Right kidney (tissue), 1 donor: ENCODE data around the gene NFKB1.

Source experiments
- DNase-seq: peaks from one replicate; pipeline ENCODE4 v3.0.0-alpha.2; 2016

Gene NFKB1

GRCh38 chr4:102530986-102531385 lies 29.8 kb downstream of the NFKB1 start:
- DNase-seq, result no peak

- DNase-seq, result no peak
Observed at GRCh38 chr4:102531462-102531861, 30.3 kb downstream of the NFKB1 start.

GRCh38 chr4:102533348-102533747 lies 32.2 kb downstream of the NFKB1 start:
- DNase-seq, result no peak

- DNase-seq, result no peak
Observed at GRCh38 chr4:102533904-102534303, 32.7 kb downstream of the NFKB1 start.

GRCh38 chr4:102534845-102535244 lies 33.7 kb downstream of the NFKB1 start:
- DNase-seq, result no peak

GRCh38 chr4:102535398-102536082 lies 34.4 kb downstream of the NFKB1 start:
- DNase-seq, result no peak

GRCh38 chr4:102536768-102537167 lies 35.6 kb downstream of the NFKB1 start:
- DNase-seq, result no peak

GRCh38 chr4:102537269-102537668 lies 36.1 kb downstream of the NFKB1 start:
- no peak for DNase-seq

- no peak for DNase-seq
Observed at GRCh38 chr4:102541697-102542096, 40.5 kb downstream of the NFKB1 start.

- DNase-seq, result no peak
Observed at GRCh38 chr4:102543030-102543928, 42.1 kb downstream of the NFKB1 start.

- DNase-seq, result no peak
Observed at GRCh38 chr4:102546635-102547034, 45.5 kb downstream of the NFKB1 start.

- no peak for DNase-seq
Observed at GRCh38 chr4:102547973-102548372, 46.8 kb downstream of the NFKB1 start.

- DNase-seq, result no peak
Observed at GRCh38 chr4:102551958-102552565, 50.9 kb downstream of the NFKB1 start.

- DNase-seq, result no peak
Observed at GRCh38 chr4:102552781-102553180, 51.6 kb downstream of the NFKB1 start.

- no peak for DNase-seq
Observed at GRCh38 chr4:102553982-102554381, 52.8 kb downstream of the NFKB1 start.

- no peak for DNase-seq
Observed at GRCh38 chr4:102554482-102554881, 53.3 kb downstream of the NFKB1 start.

- no peak for DNase-seq
Observed at GRCh38 chr4:102554992-102555391, 53.8 kb downstream of the NFKB1 start.

- no peak for DNase-seq
Observed at GRCh38 chr4:102557636-102558035, 56.5 kb downstream of the NFKB1 start.

GRCh38 chr4:102560115-102560514 lies 59.0 kb downstream of the NFKB1 start:
- no peak for DNase-seq

- DNase-seq, result no peak
Observed at GRCh38 chr4:102560571-102561341, 59.6 kb downstream of the NFKB1 start.

GRCh38 chr4:102563000-102563399 lies 61.8 kb downstream of the NFKB1 start:
- DNase-seq, result no peak

GRCh38 chr4:102564399-102565059 lies 63.4 kb downstream of the NFKB1 start:
- DNase-seq, result no peak
